ENCODE measurements around the gene TBC1D22A. TPM values are rescaled to one million over a fixed set of nuclear protein-coding genes. Genes with fewer than 3 reads are reported as not detected.
A peak's percentile ranks its signal among the peaks of the same experiment; 100 is the strongest.

Gene TBC1D22A
- total RNA-seq, 6 experiments from 2014 or later: 10.9 to 18.1 (median 14.0) TPM

- H3K27me3 ChIP-seq: no peaks in the 10 kb centered on the region
- H3K36me3 ChIP-seq: no peaks in the 10 kb centered on the region
- no peaks in the 10 kb centered on the region for H3K4me1 ChIP-seq
- peak in 2 of 3 donors; percentile 32 to 40 for DNase-seq
- no peak for ATAC-seq
- intact Hi-C loops (cut with DNase I): no loop called here
- TF ChIP-seq CTCF (IDR thresholded peaks at IDR 0.05) (no peak), POLR2A (IDR thresholded peaks at IDR 0.05) (no peak)
- 92% methylated on average over 13 of the region's 35 CpGs for WGBS (ENCODE audit: insufficient coverage, low coverage, low lambda C conversion rate, missing lambda C conversion rate)
- H3K27ac ChIP-seq: no peak overlapping the region
- H3K9me3 ChIP-seq: no peaks in the 10 kb centered on the region
- H3K4me3 ChIP-seq: no peak overlapping the region
Observed at GRCh38 chr22:47189056-47189916, 426.8 kb downstream of the TBC1D22A start.

- no peaks in the 10 kb centered on the region for H3K36me3 ChIP-seq
- TF ChIP-seq CTCF (IDR thresholded peaks at IDR 0.05): no peak
- no peak for TF ChIP-seq POLR2A (IDR thresholded peaks at IDR 0.05)
- no peaks in the 10 kb centered on the region for H3K9me3 ChIP-seq
- H3K4me3 ChIP-seq: no peak overlapping the region
- no peaks in the 10 kb centered on the region for H3K27me3 ChIP-seq
- DNase-seq (peak in 2 of 3 donors; percentile 22 to 35), ATAC-seq (no peak)
- no peaks in the 10 kb centered on the region for H3K4me1 ChIP-seq
- WGBS (ENCODE audit: insufficient coverage, low coverage, low lambda C conversion rate, missing lambda C conversion rate): 84% methylated on average over 15 of the region's 23 CpGs
- intact Hi-C loops (cut with DNase I): no loop called here
- H3K27ac ChIP-seq: no peak overlapping the region
Observed at GRCh38 chr22:47190276-47190956, 428.0 kb downstream of the TBC1D22A start.

- no peak for TF ChIP-seq POLR2A (IDR thresholded peaks at IDR 0.05)
- no peak for TF ChIP-seq CTCF (IDR thresholded peaks at IDR 0.05)
- no peaks in the 10 kb centered on the region for H3K27me3 ChIP-seq
- WGBS (ENCODE audit: insufficient coverage, low coverage, low lambda C conversion rate, missing lambda C conversion rate): 87% methylated on average over 4 of the region's 11 CpGs
- no peaks in the 10 kb centered on the region for H3K9me3 ChIP-seq
- ATAC-seq (no peak), DNase-seq (peak in 1 of 3 donors; percentile 31)
- H3K36me3 ChIP-seq: no peaks in the 10 kb centered on the region
- intact Hi-C loops (cut with DNase I): no loop called here
- H3K4me1 ChIP-seq: no peaks in the 10 kb centered on the region
- no peak overlapping the region for H3K27ac ChIP-seq
- H3K4me3 ChIP-seq: no peak overlapping the region
Observed at GRCh38 chr22:47190957-47191670, 428.7 kb downstream of the TBC1D22A start.

GRCh38 chr22:47191671-47192650 lies 429.5 kb downstream of the TBC1D22A start:
- WGBS (ENCODE audit: insufficient coverage, low coverage, low lambda C conversion rate, missing lambda C conversion rate): 70% methylated on average over 4 of the region's 25 CpGs
- Histone ChIP-seq H3K4me1 (no peaks in the 10 kb centered on the region), H3K27ac (no peak overlapping the region), H3K4me3 (no peak overlapping the region), H3K36me3 (no peaks in the 10 kb centered on the region), H3K9me3 (no peaks in the 10 kb centered on the region), H3K27me3 (no peaks in the 10 kb centered on the region)
- DNase-seq: peak in 1 of 3 donors; percentile 42
- TF ChIP-seq POLR2A (IDR thresholded peaks at IDR 0.05) (no peak), CTCF (IDR thresholded peaks at IDR 0.05) (no peak)
- peak in 1 of 4 donors; percentile 8 for ATAC-seq
- intact Hi-C loops (cut with DNase I): no loop called here

Data from right lobe of liver (tissue), 6 donors.